Stimulated activated CD8-positive, alpha-beta memory T cell treated with anti-CD3 and anti-CD28 coated beads, Interleukin-4, amount 100 ng/mL, for 24 hours (primary cell): ENCODE results near the gene GNG10.
"Not testable (repeated sequence)": the region's sequence is repeated elsewhere in the genome, so short reads cannot be mapped to it uniquely, and the experiment has no call there.

Source experiments
- DNase-seq: peaks from one replicate; pipeline ENCODE4 v3.0.0-alpha.2; 2020; ENCODE audit warnings: low read depth

GNG10 gene

GRCh38 chr9:111661150-111661801 lies at the start of gene GNG10:
Gene GNG10 (plus strand): TSS chr9:111661605. CDS start chr9:111661635, 30 bp downstream.
- DNase-seq = peak; percentile 59

- no peak for DNase-seq
Observed at GRCh38 chr9:111613436-111614040, 47.9 kb upstream of the GNG10 start.

GRCh38 chr9:111615928-111616327 lies 45.5 kb upstream of the GNG10 start:
- no peak for DNase-seq

- DNase-seq = not testable (repeated sequence)
Observed at GRCh38 chr9:111617349-111617748, 44.1 kb upstream of the GNG10 start.

- DNase-seq = no peak
Observed at GRCh38 chr9:111621895-111622480, 39.4 kb upstream of the GNG10 start.

- DNase-seq = no peak
Observed at GRCh38 chr9:111622626-111623025, 38.8 kb upstream of the GNG10 start.

GRCh38 chr9:111627260-111627963 lies 34.0 kb upstream of the GNG10 start:
- no peak for DNase-seq

GRCh38 chr9:111628411-111628810 lies 33.0 kb upstream of the GNG10 start:
- DNase-seq = no peak

GRCh38 chr9:111630182-111630963 lies 31.0 kb upstream of the GNG10 start:
- DNase-seq = no peak

- no peak for DNase-seq
Observed at GRCh38 chr9:111630964-111631213, 30.5 kb upstream of the GNG10 start.

- DNase-seq = peak; percentile 92
Observed at GRCh38 chr9:111631214-111631971, 30.0 kb upstream of the GNG10 start, which contains the start of gene DNAJC25. Gene DNAJC25 (plus strand): TSS chr9:111631334. CDS start chr9:111631408, 74 bp downstream.

- DNase-seq = no peak
Observed at GRCh38 chr9:111632060-111632459, 29.3 kb upstream of the GNG10 start.

GRCh38 chr9:111632695-111633388 lies 28.6 kb upstream of the GNG10 start:
- DNase-seq = no peak

GRCh38 chr9:111633389-111633736 lies 28.0 kb upstream of the GNG10 start:
- DNase-seq = no peak

GRCh38 chr9:111634860-111635259 lies 26.5 kb upstream of the GNG10 start:
- no peak for DNase-seq

- DNase-seq = no peak
Observed at GRCh38 chr9:111637421-111637950, 23.9 kb upstream of the GNG10 start.

GRCh38 chr9:111644195-111644772 lies 17.1 kb upstream of the GNG10 start:
- DNase-seq = no peak

GRCh38 chr9:111645806-111646205 lies 15.6 kb upstream of the GNG10 start:
- DNase-seq = no peak

- DNase-seq = no peak
Observed at GRCh38 chr9:111646417-111646816, 15.0 kb upstream of the GNG10 start.

- DNase-seq = no peak
Observed at GRCh38 chr9:111648066-111648465, 13.3 kb upstream of the GNG10 start.
